ENCODE data around the gene SNAPIN. TPM values are rescaled to one million over a fixed set of nuclear protein-coding genes. Genes with fewer than 3 reads are reported as not detected.
"Not testable (repeated sequence)": the region's sequence is repeated elsewhere in the genome, so short reads cannot be mapped to it uniquely, and the experiment has no call there.

SNAPIN gene
- total RNA-seq, 1 donor: 10.2 TPM

DNA sequence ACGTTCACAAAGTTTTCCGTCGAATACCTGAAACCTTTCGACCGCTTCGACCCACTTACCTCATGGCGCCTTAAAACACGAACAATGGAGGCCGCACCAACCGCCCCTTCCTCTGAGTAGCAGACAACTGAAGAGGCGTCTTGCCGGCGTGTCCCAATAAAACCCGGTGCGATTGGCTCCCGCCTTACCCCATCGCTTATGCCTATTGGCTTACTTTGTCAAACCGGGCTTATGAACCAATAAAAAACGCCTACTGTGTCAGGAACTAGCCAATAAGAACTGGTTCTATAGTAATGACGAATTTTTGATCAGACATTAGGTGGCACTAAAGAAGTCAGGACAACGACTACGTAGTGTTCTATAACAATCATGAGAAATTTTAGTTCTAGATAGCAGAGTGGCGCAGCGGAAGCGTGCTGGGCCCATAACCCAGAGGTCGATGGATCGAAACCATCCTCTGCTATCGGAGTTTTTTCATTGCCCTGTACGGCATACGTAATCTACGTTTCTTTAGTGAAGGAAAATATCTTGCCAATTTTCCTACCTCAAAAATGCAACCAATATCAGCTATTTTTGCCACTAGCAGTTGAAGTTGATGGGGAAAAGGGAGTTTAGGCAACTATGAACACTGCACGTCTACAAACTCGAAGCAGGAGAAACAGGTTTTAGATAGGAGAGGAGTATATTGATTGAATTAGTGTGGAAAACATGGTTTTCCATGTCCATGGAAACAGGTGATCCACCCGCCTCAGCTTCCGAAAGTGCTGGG lies 12.5 kb downstream of the SNAPIN start, which contains the start of gene ILF2:
Gene ILF2, minus strand, starts transcription at position 135 of the 769 bp plus-strand sequence. Its CDS starts 71 bp downstream, at position 64.
- no peaks in the 10 kb centered on the region for H3K27me3 ChIP-seq (ENCODE audit: insufficient read depth, low read length)
- peak within 1 kb of the TSS; percentile 81 for H3K4me3 ChIP-seq (ENCODE audit: low read length)
- no peaks in the 10 kb centered on the region for H3K9me3 ChIP-seq (ENCODE audit: low read depth, low read length)
- H3K4me1 ChIP-seq (ENCODE audit: insufficient read depth, low read length): peaks cover 23% of the 10 kb centered on the region

DNA sequence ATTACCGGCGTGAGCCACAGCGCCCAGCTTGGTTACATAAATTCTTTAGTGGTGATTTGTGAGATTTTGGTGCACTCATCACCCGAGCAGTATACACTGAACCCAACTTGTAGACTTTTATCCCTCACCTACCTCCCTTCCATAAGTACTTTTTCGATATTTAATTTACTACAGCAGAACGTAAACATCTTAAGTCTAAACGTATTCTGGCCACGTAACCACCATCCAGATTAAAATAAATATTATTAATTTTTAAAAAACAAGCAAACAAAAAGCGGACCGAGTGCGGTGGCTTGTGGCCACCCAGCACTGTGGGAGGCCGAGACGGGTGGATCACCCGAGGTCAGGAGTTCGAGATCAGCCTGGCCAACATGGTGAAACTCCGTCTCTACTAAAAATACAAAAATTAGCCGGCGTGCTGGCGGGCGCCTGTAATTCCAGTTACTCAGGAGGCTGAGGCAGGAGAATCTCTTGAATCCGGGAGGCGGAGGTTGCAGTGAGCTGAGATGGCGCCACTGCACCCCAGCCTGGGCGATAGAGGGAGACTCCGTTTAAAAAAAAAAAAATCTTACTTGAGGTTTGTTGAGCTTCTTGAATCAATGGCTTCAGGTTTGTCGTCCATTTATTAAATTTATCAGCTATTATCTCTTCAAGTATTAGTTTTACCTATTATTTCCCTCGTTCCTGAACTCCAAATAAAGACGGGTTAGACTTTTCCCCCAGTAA lies 13.3 kb downstream of the SNAPIN start:
- peaks cover 23% of the 10 kb centered on the region for H3K4me1 ChIP-seq (ENCODE audit: insufficient read depth, low read length)
- H3K27me3 ChIP-seq (ENCODE audit: insufficient read depth, low read length); H3K9me3 ChIP-seq (ENCODE audit: low read depth, low read length): not testable (repeated sequence)
- peak overlapping the region; percentile 81 for H3K4me3 ChIP-seq (ENCODE audit: low read length)

DNA sequence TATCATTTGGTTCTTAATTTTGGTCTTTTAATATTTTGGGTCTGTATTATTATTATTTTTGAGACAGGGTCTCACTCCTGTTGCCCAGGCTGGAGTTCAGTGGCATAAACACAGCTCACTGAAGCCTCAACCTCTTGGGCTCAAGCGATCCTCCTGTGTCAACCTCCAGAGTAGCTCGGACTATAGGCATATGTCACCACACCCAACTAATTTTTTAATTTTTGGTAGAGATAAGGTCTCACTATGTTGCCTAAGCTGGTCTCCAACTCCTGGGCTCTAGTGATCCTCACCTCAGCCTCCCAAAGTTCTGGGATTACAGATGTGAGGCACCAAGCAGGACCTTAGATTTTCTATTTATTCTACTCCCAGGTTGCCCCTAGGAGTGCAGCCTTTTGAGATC lies 15.0 kb downstream of the SNAPIN start:
- H3K4me3 ChIP-seq (ENCODE audit: low read length): no peak overlapping the region
- peaks cover 35% of the 10 kb centered on the region for H3K4me1 ChIP-seq (ENCODE audit: insufficient read depth, low read length)
- H3K9me3 ChIP-seq (ENCODE audit: low read depth, low read length): no peaks in the 10 kb centered on the region
- peaks cover 14% of the 10 kb centered on the region for H3K27me3 ChIP-seq (ENCODE audit: insufficient read depth, low read length)

DNA sequence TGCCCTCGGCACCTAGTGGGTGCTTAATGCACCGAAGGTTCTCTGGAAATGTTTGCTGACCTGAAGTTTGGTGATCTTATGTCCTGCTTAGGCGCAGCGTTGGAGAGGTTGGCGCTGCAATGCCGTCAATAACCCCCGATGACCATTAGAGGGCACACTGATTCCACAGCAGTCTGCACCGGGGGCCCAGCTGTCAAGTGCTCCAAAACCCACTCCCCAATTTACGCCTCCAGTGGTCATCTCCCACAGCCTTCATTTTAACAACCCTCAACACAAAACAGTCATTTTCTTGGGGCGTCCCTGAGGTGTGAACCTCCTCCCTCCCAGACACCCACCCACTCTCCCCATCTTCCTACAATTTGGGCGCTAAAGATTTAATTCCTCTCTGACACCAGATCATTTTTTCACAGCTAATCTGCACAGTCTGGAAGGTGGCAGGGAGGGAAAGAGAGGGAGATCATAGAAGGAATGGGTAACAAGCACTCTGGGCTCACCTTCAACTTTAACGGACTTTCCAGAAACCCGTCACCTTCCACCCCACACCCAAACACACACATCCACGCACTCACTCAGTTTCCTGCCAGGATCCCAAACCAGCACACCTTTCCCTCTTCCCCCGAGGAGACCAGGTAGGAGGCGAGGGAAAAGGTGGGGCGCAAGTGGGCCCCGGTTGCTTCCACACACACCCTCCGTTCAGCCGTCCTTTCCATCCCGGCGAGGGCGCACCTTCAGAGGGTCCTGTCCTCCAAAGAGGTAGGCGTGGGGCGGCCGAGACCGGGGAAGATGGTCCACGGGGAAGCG lies 19.4 kb downstream of the SNAPIN start:
- Histone ChIP-seq H3K4me3 (ENCODE audit: low read length) (peak overlapping the region; percentile 6), H3K9me3 (ENCODE audit: low read depth, low read length) (no peaks in the 10 kb centered on the region), H3K4me1 (ENCODE audit: insufficient read depth, low read length) (peaks cover 26% of the 10 kb centered on the region), H3K27me3 (ENCODE audit: insufficient read depth, low read length) (peaks cover 43% of the 10 kb centered on the region)

DNA sequence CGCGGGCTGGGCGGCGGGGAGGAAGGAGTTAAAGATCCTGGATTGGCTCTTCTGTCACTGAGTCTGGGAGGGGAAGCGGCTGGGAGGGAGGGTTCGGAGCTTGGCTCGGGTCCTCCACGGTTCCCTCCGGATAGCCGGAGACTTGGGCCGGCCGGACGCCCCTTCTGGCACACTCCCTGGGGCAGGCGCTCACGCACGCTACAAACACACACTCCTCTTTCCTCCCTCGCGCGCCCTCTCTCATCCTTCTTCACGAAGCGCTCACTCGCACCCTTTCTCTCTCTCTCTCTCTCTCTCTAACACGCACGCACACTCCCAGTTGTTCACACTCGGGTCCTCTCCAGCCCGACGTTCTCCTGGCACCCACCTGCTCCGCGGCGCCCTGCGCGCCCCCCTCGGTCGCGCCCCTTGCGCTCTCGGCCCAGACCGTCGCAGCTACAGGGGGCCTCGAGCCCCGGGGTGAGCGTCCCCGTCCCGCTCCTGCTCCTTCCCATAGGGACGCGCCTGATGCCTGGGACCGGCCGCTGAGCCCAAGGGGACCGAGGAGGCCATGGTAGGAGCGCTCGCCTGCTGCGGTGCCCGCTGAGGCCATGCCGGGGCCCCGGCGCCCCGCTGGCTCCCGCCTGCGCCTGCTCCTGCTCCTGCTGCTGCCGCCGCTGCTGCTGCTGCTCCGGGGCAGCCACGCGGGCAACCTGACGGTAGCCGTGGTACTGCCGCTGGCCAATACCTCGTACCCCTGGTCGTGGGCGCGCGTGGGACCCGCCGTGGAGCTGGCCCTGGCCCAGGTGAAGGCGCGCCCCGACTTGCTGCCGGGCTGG lies 20.2 kb downstream of the SNAPIN start, which contains the start of gene NPR1:
Gene NPR1, plus strand, starts transcription at position 170 of the 818 bp plus-strand sequence. Its CDS starts 421 bp downstream, at position 591.
- H3K27me3 ChIP-seq (ENCODE audit: insufficient read depth, low read length): peaks cover 43% of the 10 kb centered on the region
- peaks cover 26% of the 10 kb centered on the region for H3K4me1 ChIP-seq (ENCODE audit: insufficient read depth, low read length)
- peak within 1 kb of the TSS; percentile 15 for H3K4me3 ChIP-seq (ENCODE audit: low read length)
- H3K9me3 ChIP-seq (ENCODE audit: low read depth, low read length): no peaks in the 10 kb centered on the region

DNA sequence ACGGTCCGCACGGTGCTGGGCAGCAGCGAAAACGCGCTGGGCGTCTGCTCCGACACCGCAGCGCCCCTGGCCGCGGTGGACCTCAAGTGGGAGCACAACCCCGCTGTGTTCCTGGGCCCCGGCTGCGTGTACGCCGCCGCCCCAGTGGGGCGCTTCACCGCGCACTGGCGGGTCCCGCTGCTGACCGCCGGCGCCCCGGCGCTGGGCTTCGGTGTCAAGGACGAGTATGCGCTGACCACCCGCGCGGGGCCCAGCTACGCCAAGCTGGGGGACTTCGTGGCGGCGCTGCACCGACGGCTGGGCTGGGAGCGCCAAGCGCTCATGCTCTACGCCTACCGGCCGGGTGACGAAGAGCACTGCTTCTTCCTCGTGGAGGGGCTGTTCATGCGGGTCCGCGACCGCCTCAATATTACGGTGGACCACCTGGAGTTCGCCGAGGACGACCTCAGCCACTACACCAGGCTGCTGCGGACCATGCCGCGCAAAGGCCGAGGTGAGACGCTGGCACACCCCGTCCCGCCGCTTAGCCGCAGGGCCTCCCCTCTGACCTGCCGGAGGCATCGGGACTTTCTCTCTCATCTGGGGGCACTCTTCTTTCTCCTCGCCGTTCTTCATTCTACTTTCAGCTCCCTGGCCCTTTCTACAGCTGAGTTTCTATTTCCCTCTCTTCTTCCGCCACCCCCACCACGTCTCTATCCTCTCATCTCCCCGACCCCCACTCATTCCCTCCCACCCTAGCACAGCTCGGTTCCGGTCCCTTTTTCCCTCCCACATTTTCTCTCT lies 21.0 kb downstream of the SNAPIN start:
- H3K4me3 ChIP-seq (ENCODE audit: low read length): peak overlapping the region; percentile 15
- peaks cover 43% of the 10 kb centered on the region for H3K27me3 ChIP-seq (ENCODE audit: insufficient read depth, low read length)
- H3K4me1 ChIP-seq (ENCODE audit: insufficient read depth, low read length): peaks cover 26% of the 10 kb centered on the region
- H3K9me3 ChIP-seq (ENCODE audit: low read depth, low read length): no peaks in the 10 kb centered on the region

DNA sequence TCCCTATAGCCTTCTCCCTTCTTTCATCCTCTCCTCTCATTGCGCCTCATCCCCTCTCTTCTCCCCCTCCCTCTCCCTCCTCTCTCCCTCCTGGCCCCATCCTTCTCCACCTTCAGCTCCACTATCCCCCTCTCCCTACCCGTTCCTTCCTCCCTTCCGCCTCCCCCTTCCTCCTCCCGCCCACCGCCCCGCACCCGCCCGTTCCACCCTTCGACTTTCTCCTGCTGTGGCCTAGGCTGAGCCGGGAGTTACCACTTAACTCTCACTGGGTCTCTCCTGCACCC lies 21.6 kb downstream of the SNAPIN start:
- Histone ChIP-seq H3K4me3 (ENCODE audit: low read length) (no peak overlapping the region), H3K4me1 (ENCODE audit: insufficient read depth, low read length) (peaks cover 26% of the 10 kb centered on the region), H3K27me3 (ENCODE audit: insufficient read depth, low read length) (peaks cover 43% of the 10 kb centered on the region), H3K9me3 (ENCODE audit: low read depth, low read length) (no peaks in the 10 kb centered on the region)

DNA sequence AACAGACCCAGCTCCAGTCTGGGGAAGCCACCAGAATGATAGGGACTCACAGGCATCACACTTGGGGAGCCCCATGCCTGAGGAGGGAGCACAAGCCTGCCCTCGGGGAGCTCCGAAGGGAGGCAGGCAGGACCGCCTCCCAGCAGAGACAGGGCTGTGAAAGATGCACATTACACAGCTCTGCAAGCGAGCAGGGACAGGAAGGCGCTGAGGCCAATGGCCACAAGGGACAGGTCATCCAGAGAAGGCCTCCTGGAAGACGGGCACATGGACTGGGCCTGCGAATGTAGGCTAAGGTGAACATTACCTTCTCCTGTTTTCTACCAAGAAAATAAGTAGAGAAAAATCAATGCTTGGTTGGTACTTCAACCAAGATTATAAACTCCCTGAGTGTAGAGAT lies 24.2 kb downstream of the SNAPIN start:
- peaks cover 22% of the 10 kb centered on the region for H3K4me1 ChIP-seq (ENCODE audit: insufficient read depth, low read length)
- peaks cover 37% of the 10 kb centered on the region for H3K27me3 ChIP-seq (ENCODE audit: insufficient read depth, low read length)
- H3K9me3 ChIP-seq (ENCODE audit: low read depth, low read length): no peaks in the 10 kb centered on the region
- H3K4me3 ChIP-seq (ENCODE audit: low read length): no peak overlapping the region

DNA sequence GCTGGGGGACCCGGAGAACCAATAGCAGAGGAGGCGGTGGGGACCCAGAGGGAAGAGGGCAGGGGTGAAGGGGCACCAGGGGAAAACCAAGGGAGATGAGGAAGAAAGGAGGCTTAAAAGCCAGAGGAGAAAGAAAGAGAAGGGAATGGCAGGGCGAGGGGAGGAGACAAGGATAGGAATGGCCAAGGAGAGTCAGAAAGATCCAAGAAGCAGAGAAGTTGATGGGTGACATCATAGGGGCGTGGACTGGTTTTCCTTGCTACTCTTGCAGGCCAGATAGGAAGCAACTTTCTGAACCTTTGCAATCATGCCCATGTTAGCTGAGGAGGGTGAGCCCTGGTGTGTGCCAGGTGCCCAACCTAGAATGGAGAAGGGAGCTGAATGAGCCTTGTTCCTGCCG lies 25.4 kb downstream of the SNAPIN start:
- peaks cover 26% of the 10 kb centered on the region for H3K27me3 ChIP-seq (ENCODE audit: insufficient read depth, low read length)
- H3K4me1 ChIP-seq (ENCODE audit: insufficient read depth, low read length): peaks cover 11% of the 10 kb centered on the region
- no peaks in the 10 kb centered on the region for H3K9me3 ChIP-seq (ENCODE audit: low read depth, low read length)
- no peak overlapping the region for H3K4me3 ChIP-seq (ENCODE audit: low read length)

DNA sequence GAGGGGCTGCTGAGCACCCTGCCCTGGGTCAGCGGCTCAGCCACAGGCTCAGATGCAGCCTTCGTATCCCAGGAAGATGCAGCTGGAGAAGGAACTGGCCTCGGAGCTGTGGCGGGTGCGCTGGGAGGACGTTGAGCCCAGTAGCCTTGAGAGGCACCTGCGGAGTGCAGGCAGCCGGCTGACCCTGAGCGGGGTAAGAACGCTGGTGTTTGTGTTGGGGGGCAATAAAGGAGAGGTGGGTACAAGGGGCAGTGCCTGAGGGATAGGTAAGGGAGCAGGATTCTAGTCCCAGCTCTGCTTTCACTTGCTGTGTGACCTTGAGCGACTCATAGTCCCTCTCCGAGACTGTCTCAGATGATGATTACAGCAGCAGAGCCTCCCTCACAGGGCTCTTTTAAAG lies 26.4 kb downstream of the SNAPIN start:
- Histone ChIP-seq H3K9me3 (ENCODE audit: low read depth, low read length) (no peaks in the 10 kb centered on the region), H3K4me1 (ENCODE audit: insufficient read depth, low read length) (peaks cover under 1% of the 10 kb centered on the region), H3K27me3 (ENCODE audit: insufficient read depth, low read length) (peaks cover 15% of the 10 kb centered on the region), H3K4me3 (ENCODE audit: low read length) (no peak overlapping the region)

DNA sequence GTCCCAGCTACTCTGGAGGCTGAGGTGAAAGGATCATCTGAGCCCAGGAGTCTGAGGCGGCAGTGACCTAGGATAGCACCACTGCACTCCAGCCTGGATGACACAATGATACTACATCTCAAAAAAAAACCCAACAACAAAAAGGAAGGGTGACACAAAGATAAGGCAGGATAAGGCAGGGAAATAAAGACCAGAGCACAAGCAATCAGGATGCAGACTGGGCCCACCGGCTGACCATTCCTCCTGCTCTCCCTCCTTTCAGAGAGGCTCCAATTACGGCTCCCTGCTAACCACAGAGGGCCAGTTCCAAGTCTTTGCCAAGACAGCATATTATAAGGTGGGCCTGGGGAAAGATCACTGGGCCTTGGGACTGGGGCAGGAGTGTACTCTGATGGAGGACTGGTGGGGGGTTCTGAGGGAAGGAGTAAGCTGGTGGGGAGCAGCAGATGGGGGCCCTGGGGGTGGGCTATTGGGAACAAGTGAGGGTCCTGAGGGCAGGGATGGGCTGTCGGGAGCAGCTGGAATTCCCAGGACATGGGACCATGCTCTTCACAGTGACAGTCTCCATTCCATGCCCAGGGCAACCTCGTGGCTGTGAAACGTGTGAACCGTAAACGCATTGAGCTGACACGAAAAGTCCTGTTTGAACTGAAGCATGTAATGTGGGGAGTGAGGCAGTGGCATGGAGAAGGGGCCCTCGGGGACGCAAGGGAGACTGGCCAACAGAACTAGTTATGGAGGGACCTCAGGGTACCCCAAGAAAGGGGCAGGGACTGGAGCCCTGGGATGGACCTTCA lies 27.2 kb downstream of the SNAPIN start:
- no peak overlapping the region for H3K4me3 ChIP-seq (ENCODE audit: low read length)
- no peaks in the 10 kb centered on the region for H3K9me3 ChIP-seq (ENCODE audit: low read depth, low read length)
- no peaks in the 10 kb centered on the region for H3K4me1 ChIP-seq (ENCODE audit: insufficient read depth, low read length)
- H3K27me3 ChIP-seq (ENCODE audit: insufficient read depth, low read length): peaks cover 8% of the 10 kb centered on the region

DNA sequence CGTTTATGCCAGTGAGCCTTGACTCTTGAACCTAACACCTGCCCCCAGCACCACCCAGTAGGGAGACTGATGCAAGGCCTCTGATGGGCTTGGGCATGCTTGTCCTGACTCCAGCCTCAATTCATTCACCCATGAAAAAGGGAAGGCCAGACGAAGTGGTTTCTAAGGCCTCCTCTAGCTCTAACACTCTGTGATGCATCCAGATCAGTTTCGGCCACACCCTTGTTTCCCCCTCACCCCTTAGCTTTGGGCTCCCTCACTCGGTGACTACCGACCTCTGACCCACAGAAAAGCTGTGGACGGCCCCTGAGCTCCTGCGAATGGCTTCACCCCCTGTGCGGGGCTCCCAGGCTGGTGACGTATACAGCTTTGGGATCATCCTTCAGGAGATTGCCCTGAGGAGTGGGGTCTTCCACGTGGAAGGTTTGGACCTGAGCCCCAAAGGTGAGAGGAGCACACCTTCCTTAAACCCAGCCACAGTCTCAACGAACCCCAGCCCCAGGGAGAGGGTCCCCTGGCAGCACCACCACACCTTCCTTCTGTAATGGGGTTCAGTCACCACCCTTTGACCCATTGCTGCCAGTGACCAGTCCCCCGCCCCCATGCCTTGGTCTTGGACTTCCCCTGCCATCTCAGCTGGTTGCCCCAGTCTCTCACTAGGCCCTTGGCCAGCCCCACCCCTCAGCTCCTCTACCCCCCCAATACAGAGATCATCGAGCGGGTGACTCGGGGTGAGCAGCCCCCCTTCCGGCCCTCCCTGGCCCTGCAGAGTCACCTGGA lies 29.0 kb downstream of the SNAPIN start:
- H3K4me1 ChIP-seq (ENCODE audit: insufficient read depth, low read length): no peaks in the 10 kb centered on the region
- H3K27me3 ChIP-seq (ENCODE audit: insufficient read depth, low read length): no peaks in the 10 kb centered on the region
- no peaks in the 10 kb centered on the region for H3K9me3 ChIP-seq (ENCODE audit: low read depth, low read length)
- no peak overlapping the region for H3K4me3 ChIP-seq (ENCODE audit: low read length)

DNA sequence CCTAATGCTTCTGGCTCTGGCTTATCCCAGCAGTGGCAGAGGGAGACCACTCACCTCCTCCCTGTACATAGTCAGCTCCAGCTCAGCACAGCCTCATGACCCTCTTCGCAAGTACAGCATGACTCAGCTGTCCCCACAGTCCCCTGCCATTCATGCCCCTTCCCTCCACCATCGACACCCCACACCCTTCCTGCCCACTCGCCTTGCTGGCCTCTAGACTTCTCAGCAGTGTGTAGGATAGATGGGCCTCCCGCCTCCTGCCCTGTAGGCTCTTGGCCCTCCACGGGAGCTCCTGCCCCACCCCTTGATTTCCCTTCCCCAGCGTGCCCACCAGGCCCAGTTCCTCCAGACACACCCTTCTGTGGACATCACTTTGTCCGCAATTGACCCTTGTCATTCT lies 29.8 kb downstream of the SNAPIN start:
- H3K27me3 ChIP-seq (ENCODE audit: insufficient read depth, low read length): no peaks in the 10 kb centered on the region
- H3K4me3 ChIP-seq (ENCODE audit: low read length): no peak overlapping the region
- H3K9me3 ChIP-seq (ENCODE audit: low read depth, low read length): no peaks in the 10 kb centered on the region
- no peaks in the 10 kb centered on the region for H3K4me1 ChIP-seq (ENCODE audit: insufficient read depth, low read length)
